ENCODE results near the gene KRT10.

KRT10 gene

GRCh38 chr17:40800381-40800780 is 22.0 kb downstream of the KRT10 start:
- DNase-seq = no peak

- DNase-seq = no peak
These were observed 22.6 kb downstream of the KRT10 start, which contains the start of gene KRT28 for GRCh38 chr17:40799859-40800258. Gene KRT28, minus strand, starts transcription at chr17:40799959. Its CDS starts 66 bp downstream, at chr17:40799893.

- DNase-seq = no peak
These were observed 25.6 kb downstream of the KRT10 start for GRCh38 chr17:40796846-40797245.

GRCh38 chr17:40795019-40795667 is 27.3 kb downstream of the KRT10 start:
- no peak for DNase-seq

- no peak for DNase-seq
These were observed 27.9 kb downstream of the KRT10 start for GRCh38 chr17:40794466-40794865.

GRCh38 chr17:40793832-40794231 is 28.6 kb downstream of the KRT10 start:
- DNase-seq = no peak

- DNase-seq = no peak
These were observed 30.5 kb downstream of the KRT10 start for GRCh38 chr17:40791787-40792436.

GRCh38 chr17:40791111-40791510 is 31.3 kb downstream of the KRT10 start:
- DNase-seq = no peak

GRCh38 chr17:40782450-40782849 is 40.0 kb downstream of the KRT10 start, which contains the start of gene KRT27:
Gene KRT27, minus strand, starts transcription at chr17:40782550. Its CDS starts 57 bp downstream, at chr17:40782493.
- no peak for DNase-seq

- no peak for DNase-seq
These were observed 43.1 kb downstream of the KRT10 start for GRCh38 chr17:40779181-40779909.

GRCh38 chr17:40778461-40778860 is 44.0 kb downstream of the KRT10 start:
- DNase-seq = no peak

- no peak for DNase-seq
These were observed 44.4 kb downstream of the KRT10 start for GRCh38 chr17:40777971-40778370.

- DNase-seq = no peak
These were observed 45.0 kb downstream of the KRT10 start for GRCh38 chr17:40777459-40777858.

GRCh38 chr17:40775945-40776344 is 46.5 kb downstream of the KRT10 start:
- DNase-seq = no peak

- DNase-seq = no peak
These were observed 50.3 kb downstream of the KRT10 start, which contains the start of gene KRT26 for GRCh38 chr17:40772101-40772500. Gene KRT26, minus strand, starts transcription at chr17:40772201. Its CDS starts 88 bp downstream, at chr17:40772113.

Measured in NCI-H1417 treated with DMSO at 0.1 percent for 48 hours (cell line).